H1 (cell line): ENCODE results near the gene CFAP141. TPM values are rescaled to one million over a fixed set of nuclear protein-coding genes. Genes with fewer than 3 reads are reported as not detected.

Experiments used
- CHD7 ChIP-seq: fragments of 300-600 bp; sonication (generic); IDR thresholded peaks from 2 replicates; pipeline ENCODE4 v1.7.1; 2012; ENCODE audit warnings: low read length, moderate library complexity, mild to moderate bottlenecking, inconsistent platforms; ENCODE audit not compliant: insufficient replicate concordance
- EZH2 ChIP-seq: fragments of 200-600 bp; sonication (generic); IDR thresholded peaks from 2 replicates; pipeline ENCODE4 v1.7.1; 2012; ENCODE audit warnings: low read depth, mild to moderate bottlenecking, moderate library complexity, low read length, inconsistent platforms; ENCODE audit not compliant: severe bottlenecking
- HDAC2 ChIP-seq, 2 experiments: fragments of 300-600 bp in 1 of 2; sonication (generic) in 1 of 2; IDR thresholded peaks; 2 replicates each; pipeline ENCODE4 v1.6.1; 2011 to 2012; ENCODE audit warnings: low read depth in 2 of 2, low read length in 2 of 2, mild to moderate bottlenecking in 2 of 2, moderate library complexity in 2 of 2, borderline replicate concordance in 1 of 2, inconsistent platforms in 1 of 2
- MAX ChIP-seq: IDR thresholded peaks from 2 replicates; pipeline ENCODE4 v1.6.1; 2012; ENCODE audit warnings: inconsistent platforms
- PHF8 ChIP-seq: fragments of 200-600 bp; sonication (generic); conservative IDR thresholded peaks from 2 replicates; pipeline ENCODE4 v1.7.1; 2012; ENCODE audit warnings: low read depth, mild to moderate bottlenecking, inconsistent platforms, low read length, moderate library complexity
- RFX5 ChIP-seq: IDR thresholded peaks from 2 replicates; pipeline ENCODE4 v1.6.1; 2011; ENCODE audit warnings: low read depth, low read length, improper control_type of control experiment, borderline replicate concordance
- RNF2 ChIP-seq: fragments of 200-900, 300-1000 bp; sonication (generic); IDR thresholded peaks from 2 replicates; pipeline ENCODE4 v1.7.1; 2016; ENCODE audit warnings: borderline replicate concordance, low read depth, mild to moderate bottlenecking, antibody characterized with exemption, low read length; ENCODE audit not compliant: poor library complexity, severe bottlenecking; ENCODE audit errors: missing control alignments
- TEAD4 ChIP-seq: IDR thresholded peaks from 2 replicates; pipeline ENCODE4 v1.6.1; 2012; ENCODE audit warnings: low read depth, low read length, inconsistent platforms, mixed read lengths
- polyA plus RNA-seq, 7 experiments: library from polyadenylated mRNA; depleted of rRNA in 3 of 7; stranded (reverse) in 5 of 7; unstranded in 2 of 7; fragments of >200 nt in 5 of 7; fragments of 200-250 nt in 2 of 7; gene quantifications; 1 replicate in 5 of 7; 2 replicates in 1 of 7; 4 replicates in 1 of 7; pipeline versions ENCODE4 v1.2.1 to v1.2.3, GENCODE V29; 2011 to 2013; ENCODE audit warnings: missing spikeins in 2 of 7, mixed read lengths in 2 of 7
- total RNA-seq: library from RNA; stranded (reverse); fragmentation: NEBNext Ultra II Directional; extraction: Animal tissue kit (Norgen Biotek cat#: 25700); gene quantifications from 2 replicates; pipeline ENCODE4 v1.2.1, GENCODE V29; 2021

Gene CFAP141
- total and polyA plus RNA-seq, 2 of the 8 experiments (the other 6 are each of a cell fraction or from before 2014, with no cell fraction given): not detected

- no peak for TF ChIP-seq CHD7
- no peak for TF ChIP-seq HDAC2 (IDR thresholded peaks at IDR 0.05; ENCODE audit: borderline replicate concordance in 1 of 2, low read depth in 2 of 2, low read length in 2 of 2)
- TF ChIP-seq TEAD4: no peak
- no peak for TF ChIP-seq EZH2
- no peak for TF ChIP-seq RFX5
- no peak for TF ChIP-seq RNF2
- no peak for TF ChIP-seq PHF8
- TF ChIP-seq MAX: no peak
Measured at GRCh38 chr1:154158307-154159125, 47.6 kb downstream of the CFAP141 start (continued).
